Panc1 (cell line): ENCODE data around the gene PCNX2. TPM values are rescaled to one million over a fixed set of nuclear protein-coding genes. Genes with fewer than 3 reads are reported as not detected.

Experiments
- ATAC-seq: fragments of 200-7000 bp; cut with Tn5 transposase; 2 replicates; pipeline ENCODE4 v1.9.1; 2020; ENCODE audit warnings: mild to moderate bottlenecking, moderate library complexity
- BruUV-seq: library from RNA; stranded (reverse); fragments of 400-500 nt; replicated peaks from 2 replicates; lab custom pipeline; 2021; lab: Mats Ljungman, UMichigan
- CTCF ChIA-PET: fragments of 300-600 bp; sonication (Branson Sonifier 250); formaldehyde crosslinking; loops from one replicate; lab custom pipeline; 2022; ENCODE audit warnings: antibody characterized with exemption; lab: Charles Lee
- POLR2A ChIA-PET: fragments of 300-600 bp; sonication (Branson Sonifier 250); formaldehyde crosslinking; loops from one replicate; lab custom pipeline; 2022; ENCODE audit warnings: antibody characterized with exemption; lab: Charles Lee
- DNase-seq: peaks from one replicate; pipeline ENCODE4 v3.0.0-alpha.2; 2010; ENCODE audit warnings: low read depth, low spot score
- H3K27ac ChIP-seq: 2 replicates; pipeline ENCODE4 v1.5.1; 2011; ENCODE audit warnings: mild to moderate bottlenecking, low read length, inconsistent platforms
- H3K27me3 ChIP-seq: fragments of 200-500 bp; sonication (Bioruptor generic); 2 replicates; pipeline ENCODE4 v1.6.0; 2014; ENCODE audit warnings: low read length, inconsistent platforms; ENCODE audit not compliant: control insufficient read depth, insufficient read depth
- H3K36me3 ChIP-seq: fragments of 200-500 bp; sonication (Bioruptor generic); 2 replicates; pipeline ENCODE4 v1.5.1; 2014; ENCODE audit warnings: inconsistent platforms, mild to moderate bottlenecking, low read length, moderate library complexity; ENCODE audit not compliant: control insufficient read depth, insufficient read depth
- H3K4me1 ChIP-seq: 2 replicates; pipeline ENCODE4 v1.5.1; 2011; ENCODE audit warnings: inconsistent platforms, mild to moderate bottlenecking, low read length, moderate library complexity; ENCODE audit not compliant: control insufficient read depth, insufficient read depth
- H3K4me3 ChIP-seq, 2 experiments: 2 replicates each; pipeline ENCODE4 v1.5.1; 2011 to 2012; ENCODE audit warnings: low read depth in 2 of 2, low read length in 2 of 2, mild to moderate bottlenecking in 2 of 2, inconsistent platforms in 1 of 2, moderate library complexity in 1 of 2
- H3K9me3 ChIP-seq: fragments of 200-500 bp; sonication (Bioruptor generic); 2 replicates; pipeline ENCODE4 v1.5.1; 2014; ENCODE audit warnings: low read depth, mild to moderate bottlenecking, inconsistent platforms, low read length, moderate library complexity; ENCODE audit not compliant: control insufficient read depth, insufficient read depth
- POLR2AphosphoS5 ChIP-seq: IDR thresholded peaks from 2 replicates; pipeline ENCODE4 v1.6.1; 2012; ENCODE audit warnings: mild to moderate bottlenecking, low read depth, low read length, moderate library complexity
- REST ChIP-seq, 2 experiments: IDR thresholded peaks; 2 replicates each; pipeline ENCODE4 v1.6.1; 2011 to 2012; ENCODE audit warnings: low read depth in 2 of 2, control low read depth in 1 of 2, low read length in 1 of 2, mild to moderate bottlenecking in 1 of 2, moderate library complexity in 1 of 2; ENCODE audit not compliant: insufficient read depth in 1 of 2
- SIN3A ChIP-seq: IDR thresholded peaks from 2 replicates; pipeline ENCODE4 v1.6.1; 2012; ENCODE audit warnings: low read depth, mild to moderate bottlenecking, low read length, moderate library complexity, borderline replicate concordance; ENCODE audit not compliant: insufficient read depth
- TCF7L2 ChIP-seq: IDR thresholded peaks from 2 replicates; pipeline ENCODE4 v1.6.1; 2011; ENCODE audit warnings: mild to moderate bottlenecking, low read depth, low read length, inconsistent platforms
- in situ Hi-C: cut with HindIII; loops from 2 replicates; pipeline ENCODE4 v1.10.0; 2016; ENCODE audit warnings: low sequenced_read_pairs, low pct_unique_long_range_greater_than_20kb
- intact Hi-C: fragments of 100-400 bp; cut with micrococcal nuclease; formaldehyde crosslinking; loops from one replicate; pipeline ENCODE4 v1.10.0; 2022; ENCODE audit not compliant: unreplicated experiment
- total RNA-seq: library from RNA; stranded (reverse); gene quantifications from one replicate; pipeline ENCODE4 v1.2.1, GENCODE V29; 2021; ENCODE audit not compliant: unreplicated experiment
- TF ChIP-seq, protein P1 (sequence below): fragments of 450-650 bp; IDR thresholded peaks from 2 replicates; pipeline ENCODE4 v1.5.1; 2017; ENCODE audit warnings: mild to moderate bottlenecking

PCNX2 gene
- total RNA-seq, 1 experiment from 2014 or later: 2.6 TPM

- no TSS peak for BruUV-seq
- ATAC-seq (no peak), DNase-seq (no peak)
- H3K9me3 ChIP-seq: no peaks in the 10 kb centered on the region
- no peaks in the 10 kb centered on the region for H3K36me3 ChIP-seq
- intact Hi-C loops: no loop called here
- ChIA-PET POLR2A (no interaction called here), CTCF (no interaction called here)
- H3K4me1 ChIP-seq: no peaks in the 10 kb centered on the region
- no peak overlapping the region for H3K4me3 ChIP-seq
- in situ Hi-C loops: no loop called here
- no peak overlapping the region for H3K27ac ChIP-seq
- H3K27me3 ChIP-seq: no peaks in the 10 kb centered on the region; the same call in none of the 2 replicates
- TF ChIP-seq REST (IDR thresholded peaks at IDR 0.05; ENCODE audit: insufficient read depth in 1 of 2, low read depth in 2 of 2, low read length in 1 of 2): no peak
- no peak for TF ChIP-seq TCF7L2
- TF ChIP-seq POLR2AphosphoS5: no peak
- TF ChIP-seq SIN3A: no peak
Measured at GRCh38 chr1:233340031-233340555, 44.6 kb upstream of the PCNX2 start.

GRCh38 chr1:233338102-233338501 lies 42.6 kb upstream of the PCNX2 start:
- Histone ChIP-seq H3K9me3 (no peaks in the 10 kb centered on the region), H3K27me3 (no peaks in the 10 kb centered on the region; the same call in none of the 2 replicates), H3K4me3 (no peak overlapping the region), H3K4me1 (no peaks in the 10 kb centered on the region), H3K27ac (no peak overlapping the region), H3K36me3 (no peaks in the 10 kb centered on the region)
- intact Hi-C loops (no loop called here), in situ Hi-C loops (no loop called here)
- TF ChIP-seq SIN3A (no peak), POLR2AphosphoS5 (no peak), TCF7L2 (no peak), REST (IDR thresholded peaks at IDR 0.05; ENCODE audit: insufficient read depth in 1 of 2, low read depth in 2 of 2, low read length in 1 of 2) (no peak)
- TF ChIP-seq, protein P1, sequence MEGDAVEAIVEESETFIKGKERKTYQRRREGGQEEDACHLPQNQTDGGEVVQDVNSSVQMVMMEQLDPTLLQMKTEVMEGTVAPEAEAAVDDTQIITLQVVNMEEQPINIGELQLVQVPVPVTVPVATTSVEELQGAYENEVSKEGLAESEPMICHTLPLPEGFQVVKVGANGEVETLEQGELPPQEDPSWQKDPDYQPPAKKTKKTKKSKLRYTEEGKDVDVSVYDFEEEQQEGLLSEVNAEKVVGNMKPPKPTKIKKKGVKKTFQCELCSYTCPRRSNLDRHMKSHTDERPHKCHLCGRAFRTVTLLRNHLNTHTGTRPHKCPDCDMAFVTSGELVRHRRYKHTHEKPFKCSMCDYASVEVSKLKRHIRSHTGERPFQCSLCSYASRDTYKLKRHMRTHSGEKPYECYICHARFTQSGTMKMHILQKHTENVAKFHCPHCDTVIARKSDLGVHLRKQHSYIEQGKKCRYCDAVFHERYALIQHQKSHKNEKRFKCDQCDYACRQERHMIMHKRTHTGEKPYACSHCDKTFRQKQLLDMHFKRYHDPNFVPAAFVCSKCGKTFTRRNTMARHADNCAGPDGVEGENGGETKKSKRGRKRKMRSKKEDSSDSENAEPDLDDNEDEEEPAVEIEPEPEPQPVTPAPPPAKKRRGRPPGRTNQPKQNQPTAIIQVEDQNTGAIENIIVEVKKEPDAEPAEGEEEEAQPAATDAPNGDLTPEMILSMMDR: no peak
- POLR2A ChIA-PET: interaction anchor here (0.6 kb wide), 1 partner anchor 25 kb away, joined by 3 read pairs; no protein-coding TSS in a partner anchor
- ATAC-seq: no peak
- CTCF ChIA-PET: no interaction called here
- no TSS peak for BruUV-seq
- no peak for DNase-seq
